RPMI7951 (cell line): ENCODE data around the gene BARX1. TPM values are rescaled to one million over a fixed set of nuclear protein-coding genes. Genes with fewer than 3 reads are reported as not detected.
"Not testable (repeated sequence)": the region's sequence is repeated elsewhere in the genome, so short reads cannot be mapped to it uniquely, and the experiment has no call there.

Experiments
- DNase-seq: peaks from one replicate; pipeline ENCODE4 v3.0.0-alpha.2; 2012; ENCODE audit warnings: low read depth
- total RNA-seq: library from RNA; depleted of rRNA; stranded (reverse); fragments of >200 nt; shearing (Covaris generic); gene quantifications from 2 replicates; pipeline ENCODE4 v1.2.3, GENCODE V29; 2014; rRNA removed

BARX1 gene
- total RNA-seq: 0.10 TPM in 1 of 2 replicates, not detected in the other

GRCh38 chr9:93955111-93955980 lies at the start of gene BARX1:
Gene BARX1 (minus strand): TSS chr9:93955355. CDS start chr9:93955146, 209 bp downstream.
- no peak for DNase-seq

DNA sequence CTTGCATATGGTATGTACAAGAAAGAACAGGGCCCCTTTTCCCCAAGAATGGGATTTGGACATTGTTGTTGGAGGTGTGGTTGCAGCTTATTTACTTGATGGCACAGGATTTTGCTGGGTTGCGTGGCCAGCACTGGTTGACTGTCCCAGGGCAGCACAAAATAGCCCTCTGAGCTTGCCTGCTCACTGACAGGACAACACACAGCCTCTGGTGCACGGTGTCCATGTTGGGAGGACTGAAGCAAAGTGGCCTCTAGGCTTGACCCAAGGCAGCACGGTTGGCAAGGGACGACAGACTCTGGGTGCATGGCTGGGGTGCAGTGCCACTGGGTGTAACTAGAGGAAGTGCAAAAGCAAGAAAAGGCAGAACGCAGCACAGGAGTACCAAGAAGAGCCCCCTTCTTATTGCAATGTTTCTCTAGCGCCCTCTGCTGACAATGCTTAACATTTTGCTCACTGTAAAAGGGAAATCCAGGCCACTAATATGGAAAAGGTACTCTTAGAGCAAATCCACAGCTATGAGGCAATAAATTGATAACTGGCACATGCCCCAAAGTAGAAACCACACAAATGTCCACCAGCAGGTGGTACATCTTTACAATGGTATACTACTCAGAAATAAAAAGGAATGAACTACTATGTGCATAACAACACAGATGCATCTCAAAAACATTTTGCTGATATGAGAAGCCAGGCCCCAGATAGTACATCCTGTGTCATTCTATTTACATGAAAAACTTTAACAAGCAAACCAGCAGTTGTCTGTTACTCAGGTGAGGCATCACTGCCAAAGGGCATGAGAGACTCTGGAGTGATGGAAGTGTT lies 47.4 kb upstream of the BARX1 start:
- DNase-seq: peak; percentile 40

- DNase-seq: peak; percentile 10
These were observed 41.7 kb upstream of the BARX1 start for GRCh38 chr9:93996863-93997262.

- no peak for DNase-seq
These were observed 41.2 kb upstream of the BARX1 start for GRCh38 chr9:93996367-93996766.

GRCh38 chr9:93994545-93994944 lies 39.4 kb upstream of the BARX1 start:
- no peak for DNase-seq

DNA sequence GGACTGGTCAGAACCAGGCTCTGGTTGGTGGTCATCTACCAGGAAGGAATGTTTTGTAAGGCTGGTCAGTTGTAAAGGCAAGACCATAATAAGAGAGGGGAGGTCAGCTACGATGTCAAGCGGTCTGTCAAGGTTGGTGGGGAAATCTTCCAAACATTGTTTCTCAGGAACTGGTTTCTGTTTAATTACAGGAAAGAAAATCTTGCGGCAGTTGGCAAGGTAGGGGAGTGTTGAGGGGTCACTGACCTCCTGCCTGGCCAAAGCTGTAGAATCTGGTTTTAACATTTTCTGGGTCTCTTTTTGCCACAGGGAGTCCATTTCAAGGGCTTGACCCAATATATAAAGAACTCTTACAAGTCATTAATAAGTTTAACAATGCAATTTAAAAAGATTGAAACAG lies 39.0 kb upstream of the BARX1 start:
- DNase-seq: no peak

GRCh38 chr9:93992830-93993229 lies 37.7 kb upstream of the BARX1 start:
- no peak for DNase-seq

- DNase-seq: no peak
These were observed 35.3 kb upstream of the BARX1 start for GRCh38 chr9:93990448-93990847.

- no peak for DNase-seq
These were observed 32.9 kb upstream of the BARX1 start for GRCh38 chr9:93988056-93988455.

- no peak for DNase-seq
These were observed 29.7 kb upstream of the BARX1 start for GRCh38 chr9:93984860-93985259.

DNA sequence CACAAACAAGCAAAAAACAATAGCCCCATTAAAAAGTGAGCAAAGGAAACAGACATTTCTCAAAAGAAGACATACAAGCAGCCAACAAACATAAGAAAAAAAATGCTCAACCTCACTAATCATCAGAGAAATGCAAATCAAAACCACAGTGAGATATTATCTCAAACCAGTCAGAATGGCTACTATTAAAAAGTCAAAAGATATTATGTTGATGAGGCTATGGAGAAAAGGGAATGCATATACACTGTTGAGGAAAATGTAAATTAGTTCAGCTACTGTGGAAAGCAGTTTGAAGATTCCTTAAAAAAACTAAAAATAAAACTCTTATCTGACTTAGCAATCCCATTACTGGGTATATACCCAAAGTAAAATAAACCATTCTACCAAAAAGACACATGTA lies 28.7 kb upstream of the BARX1 start:
- no peak for DNase-seq

GRCh38 chr9:93979721-93980120 lies 24.6 kb upstream of the BARX1 start:
- no peak for DNase-seq

GRCh38 chr9:93978551-93978950 lies 23.4 kb upstream of the BARX1 start:
- DNase-seq: no peak

GRCh38 chr9:93976973-93977372 lies 21.8 kb upstream of the BARX1 start:
- no peak for DNase-seq

DNA sequence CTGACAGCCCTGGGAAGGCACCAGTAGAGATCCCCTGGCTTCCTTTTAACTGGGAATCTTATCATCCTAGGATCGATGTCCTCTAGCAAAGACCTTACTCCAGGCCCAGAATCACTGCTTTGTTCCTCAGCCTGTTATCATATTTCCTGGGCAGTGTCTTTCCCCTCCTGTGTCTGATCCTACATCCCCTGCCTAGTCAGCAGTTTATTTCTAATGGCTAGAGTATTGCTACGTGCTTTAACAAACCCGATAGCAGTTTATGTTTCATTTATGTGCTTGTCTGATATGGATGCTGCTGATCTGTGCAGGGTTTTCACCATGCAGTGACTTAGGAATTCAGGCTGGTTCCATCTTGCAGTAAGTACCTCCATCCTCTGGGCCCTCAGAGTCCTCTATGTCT lies 20.9 kb upstream of the BARX1 start:
- no peak for DNase-seq

DNA sequence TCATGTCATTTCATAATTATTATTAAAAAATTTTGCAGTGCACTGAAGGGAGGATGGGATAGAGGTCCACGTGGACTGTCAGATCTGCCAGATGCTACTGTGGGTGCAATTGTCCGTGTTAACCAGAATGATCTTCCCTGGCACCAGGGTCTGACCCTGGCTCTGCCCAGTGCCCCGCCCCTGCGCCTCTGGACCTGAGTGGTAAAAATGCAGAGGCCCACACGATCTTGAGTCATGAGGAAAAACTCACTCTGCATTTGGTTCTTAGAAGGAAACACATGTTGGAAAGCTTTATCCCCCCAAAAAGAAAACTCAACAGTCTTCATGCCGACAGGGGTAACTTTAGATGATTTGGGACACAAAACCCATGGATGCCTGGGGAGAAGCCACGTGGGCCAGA lies 20.1 kb upstream of the BARX1 start:
- DNase-seq: no peak

DNA sequence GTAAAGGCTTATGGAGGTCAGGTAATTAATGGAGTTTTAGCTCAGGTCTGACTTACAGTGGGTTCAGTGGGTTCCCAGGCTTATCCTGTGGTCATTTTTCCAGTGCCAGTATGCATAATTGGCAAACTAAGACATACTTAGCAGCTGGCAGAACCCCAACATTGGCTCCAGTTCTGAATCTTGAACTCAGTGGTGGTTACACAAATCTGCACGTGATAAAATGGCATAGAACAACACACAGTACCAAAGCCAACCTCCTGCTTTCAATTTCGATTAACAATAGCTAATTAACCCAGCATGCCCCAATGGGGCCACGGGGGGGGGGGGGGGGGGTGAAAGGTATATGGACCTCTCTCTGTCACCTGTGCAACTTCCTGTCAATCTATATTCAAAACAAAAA lies 19.0 kb upstream of the BARX1 start:
- no peak for DNase-seq

GRCh38 chr9:93972655-93973054 lies 17.5 kb upstream of the BARX1 start:
- DNase-seq: not testable (repeated sequence)

- DNase-seq: no peak
These were observed 14.1 kb upstream of the BARX1 start for GRCh38 chr9:93969328-93969661.

DNA sequence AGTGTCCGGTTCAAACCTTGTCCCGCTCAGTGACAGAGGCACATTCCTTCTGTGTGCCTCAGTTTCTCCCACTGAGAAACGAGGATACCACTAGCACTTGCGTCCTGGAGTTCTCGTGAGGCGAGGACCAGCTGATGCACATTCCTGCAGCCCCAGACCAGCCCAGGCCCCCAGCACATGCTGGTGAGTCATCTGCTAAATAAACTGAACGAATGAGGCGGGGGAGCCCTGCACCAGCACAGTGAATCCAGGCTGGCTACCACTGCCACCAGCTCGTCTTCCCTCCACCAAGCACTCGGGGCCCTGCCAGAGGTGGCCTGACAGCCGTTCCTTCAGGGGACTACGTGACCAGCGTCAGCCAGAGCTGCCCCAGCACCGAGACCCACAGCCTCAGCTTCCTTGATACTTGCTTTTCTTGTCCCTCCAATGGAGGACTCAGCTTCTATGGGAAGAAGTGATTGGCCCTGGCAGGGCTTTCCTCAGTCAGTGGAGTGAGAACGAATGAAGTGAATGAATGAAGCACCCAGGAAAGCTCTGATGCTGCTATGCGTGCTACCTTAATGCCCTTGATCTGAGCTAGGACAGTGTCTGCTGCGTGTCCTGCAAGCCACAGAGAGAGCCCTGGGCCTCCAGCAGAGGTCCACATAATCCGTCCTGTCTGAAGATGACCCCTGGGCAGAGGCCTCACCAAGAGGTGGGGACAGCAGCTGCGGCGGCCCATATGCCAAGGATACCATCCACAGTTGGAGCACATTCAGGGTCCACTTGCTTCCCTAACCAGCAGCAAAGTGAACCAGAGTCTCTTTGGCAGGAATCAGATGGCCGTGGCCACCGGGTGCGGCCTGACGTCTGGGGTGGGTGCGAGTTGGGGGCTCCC lies 13.5 kb upstream of the BARX1 start:
- DNase-seq: peak; percentile 22

DNA sequence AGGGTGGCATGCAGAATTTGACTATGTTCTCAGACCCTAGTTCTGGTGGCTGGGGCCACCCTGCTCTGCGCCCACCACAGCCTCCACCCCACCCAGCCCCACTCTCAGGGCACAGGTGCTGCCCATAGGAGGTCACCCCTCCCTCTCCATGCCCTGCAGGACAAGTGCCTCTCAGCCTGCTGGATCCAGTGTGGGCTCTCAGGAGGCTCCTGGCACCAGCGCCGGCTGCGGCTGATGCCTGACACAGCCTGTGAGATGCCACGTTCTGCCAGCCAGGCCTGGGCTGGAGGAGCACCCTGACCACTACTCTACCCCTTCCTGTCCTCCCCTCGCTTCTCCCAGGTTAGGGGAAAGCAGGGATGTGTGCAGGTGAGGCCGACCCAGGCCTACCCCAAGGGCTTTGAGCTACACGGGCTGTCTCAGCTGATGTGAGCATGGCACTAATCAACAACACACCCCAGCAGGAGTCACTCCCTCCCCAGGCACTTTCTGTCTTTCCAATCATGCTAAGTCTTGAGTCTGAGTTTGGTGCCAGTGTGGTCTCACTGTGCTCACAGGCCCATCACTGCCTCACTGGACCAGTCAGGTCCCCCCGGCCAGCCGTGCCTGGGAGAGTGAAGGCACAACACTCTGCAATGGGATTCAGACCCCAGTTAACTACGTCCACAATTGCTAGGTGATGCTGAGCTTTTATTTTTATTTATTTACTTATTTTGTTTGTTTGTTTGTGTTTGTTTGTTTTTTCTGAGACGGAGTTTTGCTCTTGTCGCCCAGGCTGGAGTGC lies 12.1 kb upstream of the BARX1 start:
- no peak for DNase-seq
